GM18909 (cell line): ENCODE measurements around the gene CCDC28A.

ENCODE experiments used
- ATAC-seq: cut with Tn5 transposase; IDR thresholded peaks from one replicate; pipeline ENCODE4 v1.9.1; 2021; ENCODE audit warnings: mild to moderate bottlenecking; ENCODE audit not compliant: unreplicated experiment, poor library complexity

The CCDC28A gene

DNA sequence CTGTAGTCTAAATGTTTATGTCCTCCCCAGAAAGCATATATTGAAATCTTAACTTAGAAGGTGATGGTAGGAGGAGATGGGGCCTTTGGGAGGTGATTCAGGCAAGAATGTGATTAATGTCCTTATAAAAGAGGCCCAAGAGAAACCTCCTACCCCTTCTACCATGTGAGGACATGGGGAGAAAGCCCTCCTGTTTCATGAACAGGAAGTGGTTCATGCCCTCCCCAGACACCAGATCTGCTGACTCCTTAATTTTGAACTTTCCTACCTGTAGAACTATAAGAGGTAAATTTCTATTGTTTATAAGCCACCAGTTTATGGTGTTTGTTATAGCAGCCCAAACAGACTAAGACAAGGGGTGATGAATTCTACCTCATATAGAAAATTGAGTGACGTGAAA is 13.6 kb downstream of the CCDC28A start:
- ATAC-seq, result no peak

GRCh38 chr6:138795809-138796603 is 22.4 kb downstream of the CCDC28A start, which contains the start of gene ECT2L:
Gene ECT2L (plus strand): TSS chr6:138796087. CDS start chr6:138813275, 17,188 bp downstream.
- no peak for ATAC-seq

DNA sequence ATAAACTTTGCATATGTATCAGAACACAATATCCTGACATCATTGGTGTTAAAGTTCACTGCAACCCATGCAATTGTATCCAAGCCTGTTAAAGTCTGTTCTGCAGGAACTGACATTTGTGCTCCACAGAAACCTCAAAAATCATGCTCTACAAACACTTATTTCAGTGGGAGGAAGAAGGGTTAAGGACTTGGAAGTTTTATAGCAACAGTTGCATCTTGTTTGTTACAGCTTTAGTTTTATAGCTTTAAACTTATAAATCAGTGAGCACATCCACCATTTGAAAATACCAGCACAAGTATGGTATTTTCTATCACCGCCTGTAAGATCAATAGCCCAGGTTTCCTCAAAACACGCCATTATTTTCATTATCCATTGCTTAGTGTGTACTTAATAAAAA is 23.2 kb downstream of the CCDC28A start:
- no peak for ATAC-seq

DNA sequence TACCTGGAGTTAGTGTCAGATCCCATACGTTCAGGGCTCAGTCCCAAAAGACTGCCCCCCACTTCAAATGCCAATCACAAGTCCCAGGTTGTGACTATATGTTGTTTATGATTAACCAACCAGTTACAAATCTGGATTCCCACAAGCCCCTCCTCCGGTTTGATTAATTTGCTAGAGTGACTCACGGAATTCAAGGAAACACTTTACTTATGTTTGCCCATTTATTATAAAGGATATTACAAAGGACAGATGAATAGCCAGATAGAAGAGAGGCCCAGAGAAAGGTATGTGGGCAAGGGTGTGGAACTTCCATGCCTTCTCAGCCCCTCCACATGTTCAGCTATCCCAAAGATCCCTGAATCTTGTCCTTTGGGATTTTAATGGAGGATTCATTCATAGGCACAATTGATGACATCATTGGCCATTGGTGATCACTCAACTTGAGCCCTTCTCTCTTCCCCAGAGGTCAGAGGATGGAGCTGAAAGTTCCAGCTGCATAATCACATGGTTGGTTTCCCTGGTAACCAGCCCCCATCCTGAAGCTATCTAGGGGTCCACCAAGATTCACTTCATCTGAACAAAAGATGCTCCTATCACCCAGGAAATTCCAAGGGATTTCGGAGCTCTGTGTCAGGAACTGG is 24.4 kb downstream of the CCDC28A start:
- ATAC-seq, result no peak

DNA sequence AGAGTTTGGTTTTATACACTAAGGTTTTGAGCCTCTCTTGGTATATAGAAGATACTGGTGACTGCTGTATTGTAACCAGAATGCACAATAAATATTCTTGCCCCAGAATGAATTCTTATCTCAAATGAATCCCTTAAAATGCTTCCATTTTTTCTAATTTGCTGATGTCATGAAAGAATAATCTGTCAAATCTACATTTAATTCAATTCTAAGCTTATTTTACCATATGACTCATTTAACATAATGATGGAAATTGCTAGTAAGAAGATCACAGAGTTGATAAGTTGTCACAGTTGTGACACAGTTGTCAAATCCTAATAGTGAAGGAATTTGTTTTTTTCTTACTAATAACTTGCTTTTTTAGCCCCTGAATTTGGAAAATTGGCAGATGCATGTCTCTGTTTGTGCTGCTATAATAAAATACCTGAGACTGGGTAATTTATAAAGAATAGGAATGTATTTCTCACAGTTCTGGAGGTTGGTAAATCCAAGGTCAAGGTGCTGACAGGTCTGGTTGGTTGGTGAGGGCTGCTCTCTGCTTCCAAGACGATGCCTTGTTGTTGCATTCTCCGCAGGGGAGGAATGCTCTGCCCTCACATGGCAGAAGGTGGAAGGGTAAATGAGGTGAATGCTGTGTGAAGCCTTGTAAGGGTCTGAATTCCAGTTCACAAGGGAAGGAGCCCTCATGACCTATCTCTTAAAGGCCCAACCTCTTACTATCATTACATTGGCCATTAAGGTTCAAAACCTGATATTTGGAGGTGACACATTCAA is 27.0 kb downstream of the CCDC28A start:
- no peak for ATAC-seq

GRCh38 chr6:138803331-138803730 is 29.8 kb downstream of the CCDC28A start:
- no peak for ATAC-seq

DNA sequence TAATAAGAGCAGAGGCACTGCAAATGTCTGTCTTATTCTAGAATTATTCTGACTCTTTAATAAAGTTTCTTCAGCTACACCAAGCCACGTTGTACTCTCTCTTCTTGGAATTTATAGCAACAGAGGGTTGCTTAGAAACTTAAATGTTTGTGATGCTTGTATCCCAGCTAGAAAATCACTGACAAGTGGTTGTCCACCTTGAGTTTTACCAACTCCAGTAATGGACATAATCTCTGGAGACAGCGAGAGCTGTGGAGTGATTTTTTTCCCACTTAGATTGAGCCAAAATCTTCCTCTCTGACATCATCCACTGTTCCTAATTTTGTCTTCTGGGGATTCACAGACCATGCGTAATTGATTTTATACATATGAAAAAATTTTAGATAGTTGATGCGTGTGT is 30.3 kb downstream of the CCDC28A start:
- no peak for ATAC-seq

DNA sequence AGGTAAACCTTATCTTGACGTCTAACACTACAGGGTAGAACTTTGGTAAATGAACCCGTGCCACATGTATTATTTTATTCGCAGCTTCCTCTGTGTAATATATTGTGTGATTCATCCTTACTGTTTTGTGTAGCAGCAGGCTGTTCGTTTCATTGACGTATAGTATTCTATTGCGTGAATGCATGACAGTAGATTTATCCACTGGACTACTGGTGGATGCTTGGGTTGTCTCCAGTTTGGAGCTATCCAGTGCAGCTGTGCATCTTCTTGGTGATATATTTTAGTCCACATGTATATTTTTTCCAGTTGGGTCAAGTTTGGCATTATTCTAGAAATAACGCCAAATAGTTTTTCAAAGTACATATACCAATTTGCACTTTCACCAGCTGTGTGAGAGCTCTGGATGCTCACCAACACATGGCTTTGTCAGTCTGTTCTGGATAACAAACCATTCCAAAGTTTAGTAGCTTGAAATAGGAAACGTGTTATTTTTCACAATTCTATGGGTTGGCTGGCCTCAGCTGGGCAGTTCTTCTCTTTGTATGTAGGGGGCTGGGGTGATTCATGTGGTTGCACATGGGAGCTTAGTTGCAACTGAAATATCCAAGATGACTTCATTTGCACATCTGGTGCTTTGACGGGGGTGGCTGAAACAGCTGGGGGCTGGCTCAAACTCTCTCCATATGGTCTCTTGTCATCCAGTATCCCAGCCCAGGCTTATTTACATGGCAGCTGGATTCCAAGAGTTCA is 31.6 kb downstream of the CCDC28A start:
- ATAC-seq, result no peak

DNA sequence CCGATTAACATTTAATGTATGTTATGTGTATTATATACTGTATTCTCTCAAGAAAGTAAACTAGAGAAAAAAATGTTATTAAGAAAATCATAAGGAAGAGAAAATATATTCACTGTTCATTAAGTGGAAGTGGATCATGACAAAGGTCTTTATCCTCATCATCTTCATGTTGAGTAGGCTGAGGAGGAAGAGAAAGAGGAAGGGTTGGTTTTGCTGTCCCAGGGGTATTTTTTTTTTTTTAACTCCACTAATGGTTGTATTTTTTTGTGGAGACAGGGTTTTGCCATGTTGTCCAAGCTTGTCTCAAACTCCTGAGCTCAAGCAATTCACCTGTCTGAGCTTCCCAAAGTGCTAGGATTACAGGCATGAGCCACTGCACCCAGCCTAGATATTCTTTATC is 33.3 kb downstream of the CCDC28A start:
- no peak for ATAC-seq

DNA sequence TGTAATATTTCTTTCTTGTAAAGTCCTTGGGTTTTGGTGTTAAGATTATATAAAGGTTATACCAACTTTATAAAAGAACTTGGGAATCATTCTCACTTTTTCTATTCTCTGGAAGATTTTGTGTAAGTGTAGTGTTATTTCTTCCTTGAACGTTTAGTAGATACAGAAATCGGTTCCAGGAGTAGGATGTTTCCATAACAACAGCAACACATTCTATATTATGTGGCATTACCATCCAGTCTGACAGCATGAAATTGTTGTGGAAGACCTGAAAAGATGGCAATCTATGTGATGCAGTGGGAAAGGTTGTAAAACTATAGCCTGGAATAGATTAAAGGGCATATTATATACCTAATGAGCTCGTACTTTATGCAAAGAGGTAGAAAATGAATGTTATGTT is 36.1 kb downstream of the CCDC28A start:
- ATAC-seq, result no peak

- no peak for ATAC-seq
These were observed 38.3 kb downstream of the CCDC28A start for GRCh38 chr6:138811866-138812265.

DNA sequence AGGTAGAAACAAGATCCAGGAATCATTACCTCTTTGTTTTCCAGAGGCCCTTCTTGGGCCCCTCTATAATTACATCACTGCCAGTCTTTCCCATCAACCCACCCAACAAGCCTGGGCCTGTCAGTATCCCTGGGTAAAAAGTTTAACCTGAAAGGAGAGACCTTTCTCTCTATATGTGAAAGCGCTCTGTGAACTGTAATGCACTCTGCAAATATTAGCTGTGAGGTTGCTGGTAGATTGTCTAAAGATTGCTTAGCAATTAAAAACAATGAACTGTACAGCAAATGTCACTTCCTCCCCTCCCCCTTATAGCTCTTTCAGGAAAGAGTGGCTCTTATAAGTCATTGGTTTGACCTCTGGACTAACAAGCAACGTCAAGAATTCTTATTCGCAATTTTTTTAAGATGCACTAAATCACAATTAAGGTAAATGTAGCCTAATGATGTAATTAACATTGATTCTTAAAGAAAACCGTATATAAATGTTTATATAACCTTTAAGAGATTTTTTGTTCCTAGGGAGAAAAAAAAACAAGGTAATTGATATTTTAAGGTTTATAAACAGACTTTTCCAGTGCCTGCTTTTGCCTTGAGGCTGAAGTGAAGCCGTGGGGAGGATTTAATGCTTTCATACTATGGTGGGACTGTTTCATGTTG is 40.7 kb downstream of the CCDC28A start:
- ATAC-seq, result no peak

DNA sequence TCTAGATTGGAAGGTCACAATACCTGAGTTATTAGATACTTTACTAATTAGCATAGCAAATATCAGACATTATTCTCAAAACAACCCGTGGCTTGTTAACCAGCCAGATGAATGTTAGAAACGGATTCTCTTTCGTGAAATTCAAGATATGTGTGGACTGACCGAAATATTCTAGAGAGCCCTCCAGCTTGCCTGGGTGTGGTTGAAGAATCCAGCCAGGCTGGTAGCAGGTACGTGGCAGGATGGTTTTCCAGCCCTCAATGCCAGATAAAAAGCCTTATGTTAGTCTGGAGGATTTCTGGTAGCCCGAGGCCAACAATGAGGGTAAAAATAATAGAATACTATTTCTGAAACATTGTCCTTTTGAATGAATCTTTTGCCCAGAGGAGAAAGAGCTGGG is 41.7 kb downstream of the CCDC28A start:
- ATAC-seq, result no peak

DNA sequence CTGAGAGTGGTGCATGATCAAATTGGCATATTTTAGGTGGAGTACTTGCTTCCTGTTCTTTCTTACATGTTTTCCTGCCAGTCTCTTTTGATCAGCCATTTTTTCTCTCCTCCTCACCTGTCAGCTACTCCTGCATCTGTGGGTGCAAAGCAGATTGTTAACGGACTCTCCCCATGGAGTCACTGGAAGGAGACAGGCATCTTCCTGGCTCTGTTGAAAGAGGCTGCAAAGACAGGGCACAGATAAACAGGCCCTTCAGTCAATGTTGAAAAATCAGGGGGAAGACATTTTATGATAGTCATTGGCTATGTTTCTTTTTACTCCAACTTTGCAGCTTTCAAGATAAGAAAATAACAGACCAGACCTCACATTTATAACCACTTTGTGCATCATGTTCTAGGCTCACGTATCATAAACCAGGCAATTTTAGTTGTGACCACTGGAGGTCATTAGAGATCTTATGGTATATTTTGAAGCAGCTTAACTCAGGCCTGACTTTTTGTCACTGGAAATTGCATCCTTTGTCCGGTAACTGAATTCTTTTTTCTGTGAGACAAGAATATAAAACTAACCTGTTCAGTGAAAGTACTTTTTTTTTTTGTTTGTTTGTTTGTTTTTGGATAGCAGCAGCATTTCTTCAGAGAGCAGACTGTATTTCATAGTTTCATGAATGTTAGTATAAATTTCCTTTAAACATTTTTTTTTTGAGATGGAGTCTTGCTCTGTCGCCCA is 42.4 kb downstream of the CCDC28A start:
- ATAC-seq, result peak; percentile 64

DNA sequence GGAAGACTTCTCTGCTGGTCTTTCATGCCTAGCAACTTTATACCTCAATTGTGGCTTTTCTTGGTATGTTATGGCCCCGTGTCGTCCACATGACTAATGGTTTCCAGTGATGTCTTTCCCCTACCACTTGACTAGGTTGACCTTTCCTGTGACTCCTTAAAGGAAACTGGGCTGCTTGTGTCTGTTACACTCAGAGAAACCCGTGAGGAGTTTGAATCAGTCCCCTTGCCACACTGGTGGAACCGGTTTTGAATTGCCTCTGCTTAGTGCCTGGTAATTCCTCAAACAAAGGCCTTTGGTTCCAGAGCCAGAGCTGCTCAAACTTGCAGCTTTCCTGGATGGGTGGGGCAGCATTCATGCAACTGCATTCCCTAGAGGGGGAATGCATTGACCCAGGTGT is 44.2 kb downstream of the CCDC28A start:
- no peak for ATAC-seq

DNA sequence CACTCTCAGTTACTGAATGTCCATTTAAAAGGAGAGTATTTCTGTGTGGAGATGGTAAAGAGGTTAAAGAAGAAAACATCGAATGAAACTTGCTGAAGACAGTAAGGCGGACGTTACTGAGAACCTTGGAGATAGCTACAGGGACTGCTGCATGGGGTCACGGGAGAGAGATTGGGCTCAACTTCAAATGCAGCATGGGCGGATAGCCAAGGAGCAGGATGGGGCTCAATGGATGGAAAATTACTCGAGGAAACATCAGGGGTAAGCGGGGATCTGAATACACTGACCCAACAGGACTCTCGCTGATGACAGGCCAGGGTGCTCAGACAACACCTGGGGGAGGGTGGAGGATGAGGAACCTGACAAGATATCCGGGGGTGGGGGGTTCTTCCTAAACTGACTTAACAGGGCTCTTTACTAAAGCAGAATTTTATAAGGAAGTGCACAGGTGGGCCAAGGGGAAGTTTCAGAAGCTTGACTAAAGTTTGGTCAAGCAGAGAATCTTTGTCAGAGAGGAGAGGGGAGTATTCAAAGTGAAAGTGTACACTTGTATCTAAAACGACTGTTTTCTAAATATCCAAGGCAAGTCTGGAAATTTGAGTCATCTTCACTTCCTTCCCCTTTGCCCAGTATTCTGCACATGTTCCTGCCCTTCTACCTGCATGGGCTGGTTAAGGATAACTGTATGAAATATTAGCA is 45.1 kb downstream of the CCDC28A start:
- ATAC-seq, result peak; percentile 80

GRCh38 chr6:138821519-138821918 is 48.0 kb downstream of the CCDC28A start:
- no peak for ATAC-seq

GRCh38 chr6:138824482-138825144 is 51.0 kb downstream of the CCDC28A start:
- ATAC-seq, result no peak
